ENCODE data around the gene LAMP1. TPM values are rescaled to one million over a fixed set of nuclear protein-coding genes. Genes with fewer than 3 reads are reported as not detected.
"Not testable (repeated sequence)": the region's sequence is repeated elsewhere in the genome, so short reads cannot be mapped to it uniquely, and the experiment has no call there.

The LAMP1 gene
- total RNA-seq, 1 donor from 2014 or later = 192 TPM

GRCh38 chr13:113307491-113307890, 10.5 kb downstream of the LAMP1 start:
- no peak for DNase-seq (ENCODE audit: low read depth)
- no peak overlapping the region for H3K4me3 ChIP-seq (ENCODE audit: low read depth, low read length)
- TF ChIP-seq CTCF (conservative IDR thresholded peaks at IDR 0.05; ENCODE audit: low read depth, low read length) = no peak

DNA sequence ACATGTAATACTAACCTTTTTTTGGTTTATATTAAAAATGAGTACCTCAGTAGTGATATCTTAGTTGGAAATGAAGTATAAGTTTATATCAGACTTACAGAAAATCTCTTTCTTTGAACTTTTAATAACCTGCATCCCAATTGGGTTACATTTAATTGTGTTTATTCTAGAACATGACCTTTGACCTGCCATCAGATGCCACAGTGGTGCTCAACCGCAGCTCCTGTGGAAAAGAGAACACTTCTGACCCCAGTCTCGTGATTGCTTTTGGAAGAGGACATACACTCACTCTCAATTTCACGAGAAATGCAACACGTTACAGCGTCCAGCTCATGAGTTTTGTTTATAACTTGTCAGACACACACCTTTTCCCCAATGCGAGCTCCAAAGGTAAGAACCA, 12.4 kb downstream of the LAMP1 start:
- H3K4me3 ChIP-seq (ENCODE audit: low read depth, low read length) = no peak overlapping the region
- no peak for TF ChIP-seq CTCF (conservative IDR thresholded peaks at IDR 0.05; ENCODE audit: low read depth, low read length)
- no peak for DNase-seq (ENCODE audit: low read depth)

GRCh38 chr13:113314112-113314511, 17.1 kb downstream of the LAMP1 start:
- DNase-seq (ENCODE audit: low read depth) = not testable (repeated sequence)

GRCh38 chr13:113314895-113315470, 17.9 kb downstream of the LAMP1 start:
- not testable (repeated sequence) for DNase-seq (ENCODE audit: low read depth); H3K4me3 ChIP-seq (ENCODE audit: low read depth, low read length)

More at GRCh38 chr13:113314112-113314511, 17.1 kb downstream of the LAMP1 start:
- not testable (repeated sequence) for H3K4me3 ChIP-seq (ENCODE audit: low read depth, low read length)

DNA sequence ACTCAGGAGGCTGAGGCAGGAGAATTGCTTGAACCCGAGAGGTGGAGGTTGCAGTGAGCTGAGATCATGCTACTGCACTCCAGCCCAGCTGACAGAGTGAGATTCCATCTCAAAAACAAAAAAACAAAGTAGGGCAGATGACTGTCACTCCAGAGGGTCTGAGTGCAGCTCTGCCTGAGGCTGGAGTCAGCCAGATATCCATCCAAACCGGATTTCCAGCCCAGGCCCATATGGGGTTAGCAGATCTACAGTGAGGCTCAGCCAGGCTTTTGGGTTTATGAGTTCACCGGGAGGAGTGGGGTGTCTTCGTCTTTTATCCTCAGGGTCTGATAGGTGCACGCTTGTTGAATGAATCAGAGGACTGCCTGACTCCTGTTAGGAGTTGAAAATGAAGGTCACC, 19.0 kb downstream of the LAMP1 start:
- no peak for DNase-seq (ENCODE audit: low read depth)
- H3K4me3 ChIP-seq (ENCODE audit: low read depth, low read length) = no peak overlapping the region
- no peak for TF ChIP-seq CTCF (conservative IDR thresholded peaks at IDR 0.05; ENCODE audit: low read depth, low read length)

- H3K4me3 ChIP-seq (ENCODE audit: low read depth, low read length) = no peak overlapping the region
- TF ChIP-seq CTCF (conservative IDR thresholded peaks at IDR 0.05; ENCODE audit: low read depth, low read length) = no peak
- DNase-seq (ENCODE audit: low read depth) = no peak
Measured at GRCh38 chr13:113317031-113317430, 20.0 kb downstream of the LAMP1 start.

DNA sequence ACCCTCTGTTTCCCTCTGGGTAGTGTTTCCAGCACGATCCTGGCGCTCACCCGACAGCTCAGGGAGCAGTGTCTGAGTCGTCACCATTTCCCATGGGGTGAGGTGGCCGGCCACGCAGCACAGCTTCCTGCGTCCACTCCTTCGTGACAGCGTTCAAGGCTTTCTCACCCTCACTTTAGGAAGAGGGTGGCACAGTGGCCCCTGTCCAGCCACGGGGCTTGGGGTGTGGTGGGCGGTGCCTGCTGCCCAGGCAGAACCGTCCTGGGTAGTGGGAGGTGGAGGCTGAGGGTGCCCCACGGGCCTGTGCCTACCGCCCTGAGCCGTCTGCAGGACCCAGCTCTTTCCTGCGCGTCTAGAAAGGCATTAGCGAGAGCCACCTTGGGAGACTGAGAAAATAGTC, 21.9 kb downstream of the LAMP1 start:
- DNase-seq (ENCODE audit: low read depth) = no peak
- no peak overlapping the region for H3K4me3 ChIP-seq (ENCODE audit: low read depth, low read length)
- no peak for TF ChIP-seq CTCF (conservative IDR thresholded peaks at IDR 0.05; ENCODE audit: low read depth, low read length)

DNA sequence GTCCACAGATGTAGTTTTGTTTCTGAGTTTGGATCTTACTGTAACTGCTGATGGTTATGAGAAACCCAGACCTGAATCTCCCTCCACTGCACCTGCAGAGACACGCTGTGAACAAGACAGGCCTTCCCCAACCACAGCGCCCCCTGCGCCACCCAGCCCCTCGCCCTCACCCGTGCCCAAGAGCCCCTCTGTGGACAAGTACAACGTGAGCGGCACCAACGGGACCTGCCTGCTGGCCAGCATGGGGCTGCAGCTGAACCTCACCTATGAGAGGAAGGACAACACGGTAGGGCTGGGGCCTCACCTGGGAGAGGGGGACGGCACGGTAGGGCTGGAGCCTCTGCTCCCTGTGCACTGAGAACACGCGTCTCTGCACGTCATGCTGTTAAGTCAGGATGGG, 22.3 kb downstream of the LAMP1 start:
- no peak for TF ChIP-seq CTCF (conservative IDR thresholded peaks at IDR 0.05; ENCODE audit: low read depth, low read length)
- DNase-seq (ENCODE audit: low read depth) = no peak
- H3K4me3 ChIP-seq (ENCODE audit: low read depth, low read length) = no peak overlapping the region
